ENCODE measurements around the gene FCRL6.

GRCh38 chr1:159857889-159858288, 55.7 kb downstream of the FCRL6 start:
- no peak for TF ChIP-seq EZH2 (IDR thresholded peaks at IDR 0.05; ENCODE audit: insufficient read depth, poor library complexity, severe bottlenecking)
- no peak for TF ChIP-seq EZH2phosphoT487 (IDR thresholded peaks at IDR 0.05; ENCODE audit: insufficient read depth, low read depth)
